Body of pancreas (tissue), 4 donors: ENCODE measurements around the gene DLX6.

Experiments
- POLR2A ChIP-seq, 3 donors: fragments of 450-650 bp; IDR thresholded peaks; one replicate each; pipeline ENCODE4 v1.6.1; 2016; ENCODE audit warnings: antibody characterized with exemption in 3 of 3, mild to moderate bottlenecking in 2 of 3
- TF ChIP-seq, protein P1 (sequence below), 7 experiments: fragments of 450-650 bp in 4 of 7; fragments of 200-600 bp in 3 of 7; sonication (generic) in 3 of 7; IDR thresholded peaks; one replicate each; pipeline ENCODE4 v1.5.1; 2016 to 2019; ENCODE audit warnings: antibody characterized with exemption in 7 of 7

- TF ChIP-seq, protein P1, sequence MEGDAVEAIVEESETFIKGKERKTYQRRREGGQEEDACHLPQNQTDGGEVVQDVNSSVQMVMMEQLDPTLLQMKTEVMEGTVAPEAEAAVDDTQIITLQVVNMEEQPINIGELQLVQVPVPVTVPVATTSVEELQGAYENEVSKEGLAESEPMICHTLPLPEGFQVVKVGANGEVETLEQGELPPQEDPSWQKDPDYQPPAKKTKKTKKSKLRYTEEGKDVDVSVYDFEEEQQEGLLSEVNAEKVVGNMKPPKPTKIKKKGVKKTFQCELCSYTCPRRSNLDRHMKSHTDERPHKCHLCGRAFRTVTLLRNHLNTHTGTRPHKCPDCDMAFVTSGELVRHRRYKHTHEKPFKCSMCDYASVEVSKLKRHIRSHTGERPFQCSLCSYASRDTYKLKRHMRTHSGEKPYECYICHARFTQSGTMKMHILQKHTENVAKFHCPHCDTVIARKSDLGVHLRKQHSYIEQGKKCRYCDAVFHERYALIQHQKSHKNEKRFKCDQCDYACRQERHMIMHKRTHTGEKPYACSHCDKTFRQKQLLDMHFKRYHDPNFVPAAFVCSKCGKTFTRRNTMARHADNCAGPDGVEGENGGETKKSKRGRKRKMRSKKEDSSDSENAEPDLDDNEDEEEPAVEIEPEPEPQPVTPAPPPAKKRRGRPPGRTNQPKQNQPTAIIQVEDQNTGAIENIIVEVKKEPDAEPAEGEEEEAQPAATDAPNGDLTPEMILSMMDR (IDR thresholded peaks at IDR 0.05): no peak
- TF ChIP-seq POLR2A (IDR thresholded peaks at IDR 0.05): no peak
Measured at GRCh38 chr7:97002555-97003261, 2.6 kb upstream of the DLX6 start.
